ENCODE results near the gene SEMA4G. TPM values are rescaled to one million over a fixed set of nuclear protein-coding genes. Genes with fewer than 3 reads are reported as not detected.
A peak's percentile ranks its signal among the peaks of the same experiment; 100 is the strongest.

Gene SEMA4G
- total RNA-seq, 1 experiment from 2014 or later = 8.5 TPM

GRCh38 chr10:100997360-100998182, 28.3 kb downstream of the SEMA4G start:
- Histone ChIP-seq H2AFZ (ENCODE audit: low read length) (no peak overlapping the region), H3K4me1 (ENCODE audit: insufficient read depth, low read length) (peaks cover 2% of the 10 kb centered on the region; the same call in 1 of the 2 replicates), H2BK20ac (ENCODE audit: low read depth, low read length, poor library complexity, severe bottlenecking) (no peak overlapping the region), H2BK5ac (ENCODE audit: insufficient read length, low read length) (no peak overlapping the region), H3K23me2 (ENCODE audit: insufficient read length, low read depth, low read length, poor library complexity, severe bottlenecking) (peaks cover 33% of the 10 kb centered on the region), H3K79me2 (ENCODE audit: insufficient read depth, low read length) (no peaks in the 10 kb centered on the region; the same call in 1 of the 2 replicates), H2BK15ac (ENCODE audit: low read depth, low read length) (no peak overlapping the region), H3K14ac (ENCODE audit: insufficient read depth, low read length) (peak overlapping the region; percentile 58; the same call in 1 of the 2 replicates), H3K9ac (ENCODE audit: extremely low read depth, insufficient read length, low read length) (peak overlapping the region; percentile 11), H3K4ac (ENCODE audit: low read depth, low read length) (no peak overlapping the region), H3K79me1 (ENCODE audit: insufficient read depth, low read depth, low read length, poor library complexity, severe bottlenecking) (no peaks in the 10 kb centered on the region), H3K56ac (ENCODE audit: insufficient read length, low read depth, low read length) (no peak overlapping the region), H2AK5ac (ENCODE audit: insufficient read length, low read length) (no peak overlapping the region), H2BK12ac (ENCODE audit: insufficient read length, low read depth, low read length) (no peak overlapping the region), H3K4me2 (ENCODE audit: insufficient read depth, insufficient read length, low read length) (peak overlapping the region; percentile 98), H3K27ac (ENCODE audit: insufficient read length, low read depth, low read length) (no peak overlapping the region), H4K20me1 (ENCODE audit: control insufficient read depth, insufficient read depth, insufficient read length) (no peaks in the 10 kb centered on the region), H3K23ac (ENCODE audit: insufficient read length, low read depth, low read length) (no peak overlapping the region), H3K9me3 (ENCODE audit: control insufficient read depth, low read depth, low read length) (no peaks in the 10 kb centered on the region), H3T11ph (ENCODE audit: low read length) (no peak overlapping the region), H2BK120ac (ENCODE audit: low read depth, low read length, poor library complexity, severe bottlenecking) (no peak overlapping the region), H4K91ac (ENCODE audit: insufficient read length, low read depth, low read length) (no peak overlapping the region), H4K8ac (replicated peaks; ENCODE audit: insufficient read length, low read depth, low read length) (no peak overlapping the region), H3K27me3 (ENCODE audit: insufficient read depth, low read length) (no peaks in the 10 kb centered on the region), H3K18ac (ENCODE audit: insufficient read length, low read depth, low read length) (peak overlapping the region; percentile 39), H4K5ac (ENCODE audit: insufficient read length, low read depth, low read length) (no peak overlapping the region)
- peaks cover 18 to 28% (median 22%) of the 10 kb centered on the region in 3 experiments for H3K36me3 Mint-ChIP-seq (ENCODE audit: insufficient read depth in 1 of 3, low read depth in 3 of 3)
- no peaks in the 10 kb centered on the region; a peak in 2 of 5 replicates for H3K9me3 Mint-ChIP-seq
- TF ChIP-seq CTCF (conservative IDR thresholded peaks at IDR 0.05) = peak; percentile 97
- H3K27ac Mint-ChIP-seq = peak overlapping the region; percentile 90 to 92 (median 90); a peak in 6 of 7 replicates
- peaks cover 35 to 39% of the 10 kb centered on the region in 2 experiments for H3K4me1 Mint-ChIP-seq
- H3K27me3 Mint-ChIP-seq (ENCODE audit: low read depth) = no peaks in the 10 kb centered on the region
- WGBS (ENCODE audit: extremely low coverage, insufficient read length, low lambda C conversion rate) = no CpG with 5 or more reads among the region's 66 CpGs
- peak overlapping the region; percentile 72 to 84 for H3K4me3 Mint-ChIP-seq
- peak; percentile 94 for DNase-seq
